ENCODE results near the gene LRRC51.

Gene LRRC51

GRCh38 chr11:72111300-72112142 is 30.9 kb downstream of the LRRC51 start:
- DNase-seq (ENCODE audit: low read depth): no peak
- TF ChIP-seq MYC (IDR thresholded peaks at IDR 0.05; ENCODE audit: low read depth, low read length): no peak
- TF ChIP-seq POLR2A (IDR thresholded peaks at IDR 0.05; ENCODE audit: extremely low read depth, insufficient read length): no peak
- TF ChIP-seq CTCF (IDR thresholded peaks at IDR 0.05; ENCODE audit: low read depth, low read length): no peak
- TF ChIP-seq MAX (IDR thresholded peaks at IDR 0.05; ENCODE audit: low read depth, low read length): no peak
- H3K4me3 ChIP-seq (ENCODE audit: low read depth, low read length): peak overlapping the region; percentile 81

GRCh38 chr11:72112143-72112977 is 31.7 kb downstream of the LRRC51 start, which contains the start of gene ANAPC15:
Gene ANAPC15 (minus strand): TSS chr11:72112695. CDS start chr11:72111276, 1,419 bp downstream.
- peak; percentile 100 for DNase-seq (ENCODE audit: low read depth)
- TF ChIP-seq MAX (IDR thresholded peaks at IDR 0.05; ENCODE audit: low read depth, low read length) (peak; percentile 91), CTCF (IDR thresholded peaks at IDR 0.05; ENCODE audit: low read depth, low read length) (no peak), POLR2A (IDR thresholded peaks at IDR 0.05; ENCODE audit: extremely low read depth, insufficient read length) (peak; percentile 99), MYC (IDR thresholded peaks at IDR 0.05; ENCODE audit: low read depth, low read length) (peak; percentile 92)
- peak within 1 kb of the TSS; percentile 81 for H3K4me3 ChIP-seq (ENCODE audit: low read depth, low read length)

GRCh38 chr11:72112978-72113808 is 32.5 kb downstream of the LRRC51 start:
- peak overlapping the region; percentile 81 for H3K4me3 ChIP-seq (ENCODE audit: low read depth, low read length)
- peak; percentile 25 for DNase-seq (ENCODE audit: low read depth)
- TF ChIP-seq MAX (IDR thresholded peaks at IDR 0.05; ENCODE audit: low read depth, low read length) (0 out of 2 replicates have a peak, but pooled peaks have one; percentile 4), POLR2A (IDR thresholded peaks at IDR 0.05; ENCODE audit: extremely low read depth, insufficient read length) (no peak), CTCF (IDR thresholded peaks at IDR 0.05; ENCODE audit: low read depth, low read length) (no peak)

- no peak overlapping the region for H3K4me3 ChIP-seq (ENCODE audit: low read depth, low read length)
- DNase-seq (ENCODE audit: low read depth): no peak
- TF ChIP-seq CTCF (IDR thresholded peaks at IDR 0.05; ENCODE audit: low read depth, low read length): no peak
- TF ChIP-seq MYC (IDR thresholded peaks at IDR 0.05; ENCODE audit: low read depth, low read length): no peak
- TF ChIP-seq POLR2A (IDR thresholded peaks at IDR 0.05; ENCODE audit: extremely low read depth, insufficient read length): no peak
- TF ChIP-seq MAX (IDR thresholded peaks at IDR 0.05; ENCODE audit: low read depth, low read length): no peak
Observed at GRCh38 chr11:72114570-72114969, 33.9 kb downstream of the LRRC51 start.

Measured in NB4 (cell line).